HG03066 (cell line): ENCODE measurements around the gene STRAP.
"Not testable (repeated sequence)": the region's sequence is repeated elsewhere in the genome, so short reads cannot be mapped to it uniquely, and the experiment has no call there.

Experiments used
- ATAC-seq: cut with Tn5 transposase; IDR thresholded peaks from one replicate; pipeline ENCODE4 v1.9.1; 2021; ENCODE audit warnings: low read depth; ENCODE audit not compliant: unreplicated experiment

Gene STRAP

GRCh38 chr12:15918066-15918465, 35.9 kb downstream of the STRAP start:
- no peak for ATAC-seq

DNA sequence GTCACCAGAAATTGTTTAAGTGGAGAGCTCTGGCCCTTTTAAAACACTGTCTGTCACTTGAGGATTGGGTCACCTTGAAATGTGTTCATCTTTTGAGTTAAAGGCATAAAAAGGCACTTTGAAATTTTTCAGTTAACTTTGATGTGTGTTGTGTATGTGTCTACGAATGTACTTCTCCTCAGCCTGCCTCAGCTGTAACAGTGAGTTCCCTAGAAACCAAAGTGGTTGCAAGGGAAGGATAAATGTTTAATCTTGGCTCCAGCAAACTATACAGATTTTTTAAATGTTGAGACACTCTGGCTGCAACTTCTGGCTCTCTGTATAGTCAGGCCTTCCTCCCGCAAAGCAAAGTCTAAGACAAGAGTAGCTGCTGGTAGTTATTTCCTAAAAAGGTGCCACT, 37.2 kb downstream of the STRAP start:
- no peak for ATAC-seq

DNA sequence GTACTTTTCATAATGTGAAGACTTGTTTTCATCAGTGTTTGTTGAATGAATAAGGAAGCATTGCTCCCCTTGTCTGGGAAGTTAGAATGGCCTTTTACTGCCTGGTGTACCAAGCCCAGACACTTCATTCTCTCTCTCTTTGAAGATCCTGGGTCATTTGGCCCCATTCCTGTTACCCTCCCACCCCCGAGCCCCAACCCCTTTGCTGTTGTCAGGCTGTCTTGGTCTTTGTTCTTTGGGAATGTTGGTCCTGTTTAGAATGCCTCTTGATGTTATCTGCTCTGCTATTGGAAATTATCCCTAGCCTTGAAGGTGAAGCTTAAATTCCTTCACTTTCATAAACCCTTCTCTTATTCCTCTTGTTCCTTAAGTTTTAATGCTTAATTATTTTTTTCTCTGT, 42.8 kb downstream of the STRAP start:
- no peak for ATAC-seq

GRCh38 chr12:15928346-15928745, 46.2 kb downstream of the STRAP start:
- ATAC-seq: no peak

DNA sequence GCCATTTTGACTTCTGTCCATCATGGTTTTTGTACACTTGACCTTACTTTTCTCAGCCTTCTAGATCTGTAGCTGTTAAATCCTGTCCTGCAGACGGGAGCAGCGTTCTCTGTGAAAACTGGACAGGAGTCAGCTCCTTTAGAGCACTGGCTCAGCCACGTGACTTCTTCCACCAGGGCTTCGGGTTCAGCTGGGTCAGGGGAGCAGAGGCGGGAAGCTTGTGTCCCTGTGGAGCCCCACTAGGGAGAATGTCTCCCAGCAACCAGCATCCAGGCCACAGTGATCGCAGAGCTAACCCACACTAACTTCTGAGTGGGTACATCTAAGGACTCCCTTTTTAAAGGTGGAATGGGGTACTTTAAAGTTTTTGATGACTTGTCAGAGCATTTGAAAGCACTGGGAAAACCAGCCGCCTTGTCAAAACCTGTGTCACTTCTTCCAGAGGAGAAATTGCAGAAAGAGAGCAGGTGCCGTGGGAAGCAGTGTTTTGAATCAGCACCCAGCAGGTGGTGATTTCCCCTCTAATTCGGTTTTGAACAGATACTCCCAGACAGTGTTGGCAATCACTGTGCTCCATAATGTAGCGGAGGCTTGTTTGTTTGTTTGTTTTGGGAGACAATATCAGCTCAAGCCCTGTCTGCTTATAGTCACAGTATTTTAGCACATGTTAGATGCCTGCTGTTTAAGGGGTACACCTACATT, 46.8 kb downstream of the STRAP start:
- ATAC-seq: no peak

- peak; percentile 53 for ATAC-seq
Observed at GRCh38 chr12:15931590-15932053, 49.4 kb downstream of the STRAP start.

DNA sequence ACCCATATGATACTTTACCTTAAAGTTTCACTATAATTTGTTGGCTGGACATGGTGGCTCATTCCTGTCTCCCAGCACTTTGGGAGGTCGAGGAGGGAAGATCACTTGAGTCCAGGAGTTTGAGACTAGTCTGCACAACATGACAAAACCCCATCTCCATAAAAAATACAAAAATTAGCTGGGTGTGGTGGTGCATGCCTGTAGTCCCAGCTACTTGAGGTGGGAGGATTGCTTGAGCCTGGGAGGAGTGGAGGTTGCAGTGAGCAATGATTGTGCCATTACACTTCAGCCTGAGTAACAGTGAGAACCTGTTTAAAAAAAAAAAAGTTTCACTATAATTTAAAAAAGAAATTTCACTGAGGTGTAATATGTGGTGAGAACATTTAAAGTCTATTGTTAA, 50.1 kb downstream of the STRAP start:
- ATAC-seq: no peak

DNA sequence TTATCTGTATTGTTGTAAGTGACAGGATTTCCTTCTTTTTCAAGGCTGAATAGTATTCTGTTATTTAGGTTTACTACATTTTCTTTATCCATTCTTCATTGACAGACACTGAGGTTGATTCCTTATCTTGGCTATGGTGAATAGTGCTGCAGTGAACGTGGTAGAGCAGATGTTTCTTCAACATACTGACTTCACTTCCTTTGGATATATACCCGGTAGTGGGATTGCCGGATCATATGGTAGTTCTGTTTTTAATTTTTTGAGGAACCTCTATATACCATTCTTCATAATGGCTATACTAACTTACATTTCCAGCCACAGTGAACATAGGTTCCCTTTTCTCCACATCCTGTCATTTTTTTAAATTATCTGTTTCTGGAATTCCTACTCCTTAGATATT, 50.8 kb downstream of the STRAP start:
- ATAC-seq: no peak

- ATAC-seq: no peak
Observed at GRCh38 chr12:15933751-15934150, 51.6 kb downstream of the STRAP start.

DNA sequence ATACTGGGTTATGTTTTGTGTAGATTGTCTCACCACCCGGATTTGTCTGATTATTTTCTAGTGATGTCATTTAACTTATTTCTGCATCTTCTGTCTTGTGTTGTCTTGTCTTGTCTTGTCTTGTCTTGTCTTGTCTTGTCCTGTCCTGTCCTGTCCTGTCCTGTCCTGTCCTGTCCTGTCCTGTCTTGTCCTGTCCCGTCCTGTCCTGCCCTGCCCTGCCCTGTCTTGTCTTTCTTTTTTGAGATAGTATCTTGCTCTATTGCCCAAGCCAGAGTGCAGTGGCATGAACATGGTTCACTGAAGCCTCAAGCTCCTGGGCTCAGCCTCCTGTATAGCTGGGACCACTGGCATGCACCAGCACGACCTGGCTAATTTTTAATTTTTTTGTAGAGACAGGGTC, 54.6 kb downstream of the STRAP start:
- ATAC-seq: no peak

DNA sequence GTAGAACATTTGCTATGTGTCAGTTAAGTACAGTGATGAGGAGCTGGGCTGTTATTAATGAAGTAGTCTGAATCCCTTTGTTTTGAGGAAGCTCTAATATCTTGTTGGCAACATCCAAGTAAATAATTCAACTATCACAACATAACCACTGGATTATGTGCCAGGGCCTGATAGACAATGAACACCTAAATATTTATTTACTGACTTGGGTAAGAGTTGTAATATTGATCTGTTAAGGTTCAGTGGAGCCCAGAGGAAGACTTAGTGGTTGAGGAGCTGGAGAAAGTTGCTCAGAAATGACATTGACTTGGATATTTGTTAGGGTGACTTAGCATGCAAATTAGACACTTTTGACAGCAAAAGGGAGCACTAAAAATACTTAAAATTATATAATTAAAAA, 55.7 kb downstream of the STRAP start:
- no peak for ATAC-seq

- no peak for ATAC-seq
Observed at GRCh38 chr12:15939111-15939510, 56.9 kb downstream of the STRAP start.

DNA sequence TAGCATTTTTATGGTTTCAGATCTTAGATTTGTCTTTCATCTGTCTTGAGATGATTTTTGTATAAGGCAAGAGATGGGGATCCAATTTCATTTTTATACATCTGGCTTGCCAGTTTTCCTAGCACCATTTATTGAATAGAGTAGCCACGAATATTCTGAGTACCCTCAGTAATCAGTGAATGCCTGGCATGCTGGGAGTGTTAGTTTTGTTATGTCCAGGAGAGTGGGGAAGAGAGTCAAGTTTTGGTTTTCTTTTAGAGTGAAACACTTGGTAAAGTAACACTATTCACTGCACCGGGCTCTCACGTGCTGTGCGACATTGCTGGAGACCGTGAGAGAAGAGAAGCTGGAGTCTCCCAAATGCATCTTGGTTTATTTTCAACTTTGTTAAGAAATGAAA, 60.3 kb downstream of the STRAP start:
- ATAC-seq: no peak

DNA sequence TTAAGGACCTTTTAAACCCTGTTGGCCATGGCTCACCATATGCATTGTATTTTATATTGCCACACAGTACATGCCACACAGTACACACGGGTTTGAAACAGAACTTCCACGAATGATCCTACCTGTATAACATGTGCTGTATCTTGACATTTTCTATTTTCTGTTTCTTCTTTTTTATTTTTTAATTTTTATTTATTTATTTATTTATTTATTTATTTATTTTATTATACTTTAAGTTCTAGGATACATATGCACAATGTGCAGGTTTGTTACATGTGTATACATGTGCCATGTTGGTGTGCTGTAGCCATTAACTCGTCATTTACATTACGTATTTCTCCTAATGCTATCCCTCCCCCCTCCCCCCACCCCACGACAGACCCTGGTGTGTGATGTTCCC, 61.3 kb downstream of the STRAP start:
- not testable (repeated sequence) for ATAC-seq

DNA sequence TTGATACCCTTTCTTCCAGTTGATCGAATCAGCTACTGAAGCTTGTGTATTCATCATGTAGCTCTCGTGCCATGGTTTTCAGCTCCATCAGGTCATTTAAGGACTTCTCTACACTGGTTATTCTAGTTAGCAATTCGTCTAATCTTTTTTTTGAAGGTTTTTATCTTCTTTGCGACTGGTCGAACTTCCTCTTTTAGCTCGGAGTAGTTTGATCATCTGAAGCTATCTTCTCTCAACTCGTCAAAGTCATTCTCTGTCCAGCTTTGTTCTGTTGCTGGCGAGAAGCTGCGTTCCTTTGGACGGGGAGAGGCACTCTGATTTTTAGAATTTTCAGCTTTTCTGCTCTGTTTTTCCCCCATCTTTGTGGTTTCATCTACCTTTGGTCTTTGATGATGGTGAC, 66.3 kb downstream of the STRAP start:
- not testable (repeated sequence) for ATAC-seq
